Stimulated activated CD8-positive, alpha-beta memory T cell treated with anti-CD3 and anti-CD28 coated beads, Interleukin-2, amount 100 ng/mL, for 48 hours (primary cell): Measurements from ENCODE around the gene XRN2.

ENCODE experiments used
- DNase-seq, 2 donors: peaks; one replicate each; pipeline ENCODE4 v3.0.0-alpha.2; 2020; ENCODE audit warnings: low read depth in 2 of 2

The XRN2 gene

GRCh38 chr20:21303061-21303871 lies at the start of gene XRN2:
TSS of gene XRN2 (plus strand) at chr20:21303331. CDS start at chr20:21303399, 68 bp downstream.
- peak; percentile 92 to 95 for DNase-seq

GRCh38 chr20:21257192-21257591 lies 45.9 kb upstream of the XRN2 start:
- DNase-seq, result no peak

GRCh38 chr20:21258411-21258810 lies 44.7 kb upstream of the XRN2 start:
- DNase-seq, result no peak

GRCh38 chr20:21259346-21259745 lies 43.8 kb upstream of the XRN2 start:
- DNase-seq, result no peak

GRCh38 chr20:21262812-21263211 lies 40.3 kb upstream of the XRN2 start:
- no peak for DNase-seq

- DNase-seq, result no peak
Measured at GRCh38 chr20:21265261-21266190, 37.6 kb upstream of the XRN2 start.

GRCh38 chr20:21266191-21266536 lies 37.0 kb upstream of the XRN2 start:
- DNase-seq, result no peak

GRCh38 chr20:21269772-21270171 lies 33.4 kb upstream of the XRN2 start:
- no peak for DNase-seq

GRCh38 chr20:21270806-21271205 lies 32.3 kb upstream of the XRN2 start:
- no peak for DNase-seq

GRCh38 chr20:21272279-21272678 lies 30.9 kb upstream of the XRN2 start:
- no peak for DNase-seq

GRCh38 chr20:21272679-21273078 lies 30.5 kb upstream of the XRN2 start:
- DNase-seq, result no peak

- no peak for DNase-seq
Measured at GRCh38 chr20:21273755-21274386, 29.3 kb upstream of the XRN2 start.

GRCh38 chr20:21278829-21279228 lies 24.3 kb upstream of the XRN2 start:
- no peak for DNase-seq

GRCh38 chr20:21279706-21280521 lies 23.2 kb upstream of the XRN2 start:
- no peak for DNase-seq

- DNase-seq, result no peak
Measured at GRCh38 chr20:21280522-21281016, 22.6 kb upstream of the XRN2 start.

- DNase-seq, result no peak
Measured at GRCh38 chr20:21286775-21287174, 16.4 kb upstream of the XRN2 start.

GRCh38 chr20:21288587-21289370 lies 14.4 kb upstream of the XRN2 start:
- DNase-seq, result no peak

- DNase-seq, result no peak
Measured at GRCh38 chr20:21289651-21290050, 13.5 kb upstream of the XRN2 start.

GRCh38 chr20:21291026-21291425 lies 12.1 kb upstream of the XRN2 start:
- DNase-seq, result no peak

GRCh38 chr20:21294755-21295154 lies 8.4 kb upstream of the XRN2 start:
- DNase-seq, result no peak
